ENCODE measurements around the gene WFIKKN1.
A peak's percentile ranks its signal among the peaks of the same experiment; 100 is the strongest.

WFIKKN1 gene

GRCh38 chr16:586645-587590 is 43.9 kb upstream of the WFIKKN1 start:
- 0 out of 2 replicates have a peak, but pooled peaks have one; percentile 43 for TF ChIP-seq GLIS3 (CRISPR knock-in tag; IDR thresholded peaks at IDR 0.05)
- no peak for TF ChIP-seq ZNF8 (CRISPR knock-in tag; IDR thresholded peaks at IDR 0.05)
- no peak for ATAC-seq

- TF ChIP-seq BACH2 (CRISPR knock-in tag; IDR thresholded peaks at IDR 0.05; ENCODE audit: borderline replicate concordance) (no peak), ARNTL (CRISPR knock-in tag; IDR thresholded peaks at IDR 0.05; ENCODE audit: borderline replicate concordance, low read depth) (no peak), CREB5 (CRISPR knock-in tag; IDR thresholded peaks at IDR 0.05; ENCODE audit: low read depth) (no peak)
- peak; percentile 11 for ATAC-seq
Observed at GRCh38 chr16:588639-588888, 42.2 kb upstream of the WFIKKN1 start.

DNA sequence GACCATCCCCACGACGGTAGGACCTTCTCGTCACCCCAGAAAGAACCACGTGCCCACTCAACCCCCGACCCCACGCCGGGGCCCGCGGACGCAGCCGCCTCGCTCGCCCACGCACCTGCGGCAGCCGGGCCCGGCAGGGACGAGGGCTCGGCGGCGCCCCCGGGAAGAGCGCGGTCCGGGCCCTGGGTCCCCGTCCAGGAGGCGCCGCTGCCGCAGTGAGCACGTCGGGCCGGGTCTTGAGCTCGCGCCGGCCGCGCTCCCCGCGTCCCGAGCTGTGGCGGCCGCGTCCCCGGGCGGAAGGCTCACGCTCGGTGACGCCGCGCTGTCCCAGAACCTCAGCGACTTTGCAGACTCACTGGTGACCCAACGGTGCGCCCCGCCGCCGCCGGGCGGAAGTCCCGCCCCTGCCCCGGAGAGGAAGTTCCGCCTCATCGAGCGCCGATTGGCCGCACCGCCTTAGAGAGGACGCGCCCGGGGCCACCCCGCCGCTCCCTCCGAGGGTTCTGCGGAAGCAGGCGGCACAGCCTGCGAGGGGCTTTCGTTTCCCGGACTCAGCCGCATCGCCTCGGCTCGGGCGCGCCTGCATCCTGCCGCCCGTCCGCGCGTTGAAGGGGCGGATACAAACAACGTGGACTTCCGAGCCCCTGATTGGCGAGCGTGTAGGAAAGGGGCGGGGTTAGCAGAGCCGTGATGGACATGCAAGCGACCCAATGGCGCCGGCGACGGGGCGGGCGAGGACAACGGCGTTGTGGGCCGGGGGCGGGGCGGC is 41.7 kb upstream of the WFIKKN1 start:
- TF ChIP-seq CSDC2 (CRISPR knock-in tag; IDR thresholded peaks at IDR 0.05), result 0 out of 2 replicates have a peak, but pooled peaks have one; percentile 9
- no peak for TF ChIP-seq ZNF8 (CRISPR knock-in tag; IDR thresholded peaks at IDR 0.05)
- peak; percentile 82 for ATAC-seq

- TF ChIP-seq ISL1 (CRISPR knock-in tag; IDR thresholded peaks at IDR 0.05), result no peak
- TF ChIP-seq ZFP30 (CRISPR knock-in tag; IDR thresholded peaks at IDR 0.05), result no peak
- TF ChIP-seq ARNTL (CRISPR knock-in tag; IDR thresholded peaks at IDR 0.05; ENCODE audit: borderline replicate concordance, low read depth), result no peak
- no peak for TF ChIP-seq BACH2 (CRISPR knock-in tag; IDR thresholded peaks at IDR 0.05; ENCODE audit: borderline replicate concordance)
- TF ChIP-seq CSDC2 (CRISPR knock-in tag; IDR thresholded peaks at IDR 0.05), result no peak
- TF ChIP-seq PPARA (CRISPR knock-in tag; IDR thresholded peaks at IDR 0.05; ENCODE audit: borderline replicate concordance), result no peak
- no peak for TF ChIP-seq ZNF70 (CRISPR knock-in tag; IDR thresholded peaks at IDR 0.05)
- TF ChIP-seq ZC3H10 (CRISPR knock-in tag; IDR thresholded peaks at IDR 0.05), result no peak
- TF ChIP-seq ESRRG (CRISPR knock-in tag; IDR thresholded peaks at IDR 0.05), result no peak
- no peak for TF ChIP-seq OSR1 (CRISPR knock-in tag; IDR thresholded peaks at IDR 0.05)
- peak; percentile 87 for ATAC-seq
Observed at GRCh38 chr16:589658-590187, 41.1 kb upstream of the WFIKKN1 start, which contains the start of gene RAB40C. Gene RAB40C, plus strand, starts transcription at chr16:590066. Its CDS starts 226 bp downstream, at chr16:590292.

DNA sequence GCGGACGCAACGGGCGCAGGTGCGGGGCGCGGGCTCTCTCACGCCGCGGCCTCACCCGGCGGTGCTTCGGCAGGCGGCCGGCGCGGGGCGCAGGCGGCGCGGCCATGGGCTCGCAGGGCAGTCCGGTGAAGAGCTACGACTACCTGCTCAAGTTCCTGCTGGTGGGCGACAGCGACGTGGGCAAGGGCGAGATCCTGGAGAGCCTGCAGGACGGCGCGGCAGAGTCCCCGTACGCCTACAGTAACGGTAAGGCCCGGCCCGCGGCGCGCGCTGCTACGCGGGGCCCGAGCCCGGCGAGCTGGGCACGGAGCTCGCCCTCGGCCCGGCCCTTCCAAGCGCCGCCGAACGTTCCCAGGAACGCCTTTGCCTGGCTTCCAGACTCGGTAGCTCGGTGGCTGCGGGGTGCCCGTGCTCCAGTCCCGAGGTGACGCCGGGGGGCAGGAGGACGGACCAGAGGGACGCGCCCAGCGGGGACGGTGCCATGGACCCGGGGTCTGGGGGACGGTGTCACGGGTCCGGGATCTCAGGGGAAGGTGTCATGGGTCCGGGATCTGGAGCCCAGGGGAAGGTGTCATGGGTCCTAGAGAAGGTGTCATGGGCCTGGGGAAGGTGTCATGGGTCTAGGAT is 40.5 kb upstream of the WFIKKN1 start:
- no peak for TF ChIP-seq BACH2 (CRISPR knock-in tag; IDR thresholded peaks at IDR 0.05; ENCODE audit: borderline replicate concordance)
- no peak for ATAC-seq

DNA sequence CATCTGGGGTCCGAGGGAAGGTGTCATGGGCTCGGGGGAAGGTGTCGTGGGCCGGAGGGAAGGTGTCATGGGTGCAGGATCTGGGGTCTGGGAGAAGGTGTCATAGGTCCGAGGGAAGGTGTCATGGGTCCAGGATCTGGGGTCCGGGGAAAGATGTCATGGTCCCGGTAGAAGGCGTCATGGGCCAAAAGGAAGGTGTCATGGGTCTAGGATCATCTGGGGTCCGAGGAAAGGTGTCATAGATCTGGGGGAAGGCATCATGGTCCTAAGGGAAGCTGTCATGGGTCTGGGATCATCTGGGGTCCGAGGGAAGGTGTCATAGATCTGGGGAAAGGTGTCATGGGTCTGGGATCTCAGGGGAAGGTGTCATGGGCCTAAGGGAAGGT is 40.0 kb upstream of the WFIKKN1 start:
- no peak for ATAC-seq
- no peak for TF ChIP-seq TCF4 (CRISPR knock-in tag; IDR thresholded peaks at IDR 0.05; ENCODE audit: borderline replicate concordance)
- TF ChIP-seq POU6F1 (CRISPR knock-in tag; IDR thresholded peaks at IDR 0.05; ENCODE audit: borderline replicate concordance, low read depth), result no peak
- no peak for TF ChIP-seq ZC3H10 (CRISPR knock-in tag; IDR thresholded peaks at IDR 0.05)
- TF ChIP-seq, protein P1, sequence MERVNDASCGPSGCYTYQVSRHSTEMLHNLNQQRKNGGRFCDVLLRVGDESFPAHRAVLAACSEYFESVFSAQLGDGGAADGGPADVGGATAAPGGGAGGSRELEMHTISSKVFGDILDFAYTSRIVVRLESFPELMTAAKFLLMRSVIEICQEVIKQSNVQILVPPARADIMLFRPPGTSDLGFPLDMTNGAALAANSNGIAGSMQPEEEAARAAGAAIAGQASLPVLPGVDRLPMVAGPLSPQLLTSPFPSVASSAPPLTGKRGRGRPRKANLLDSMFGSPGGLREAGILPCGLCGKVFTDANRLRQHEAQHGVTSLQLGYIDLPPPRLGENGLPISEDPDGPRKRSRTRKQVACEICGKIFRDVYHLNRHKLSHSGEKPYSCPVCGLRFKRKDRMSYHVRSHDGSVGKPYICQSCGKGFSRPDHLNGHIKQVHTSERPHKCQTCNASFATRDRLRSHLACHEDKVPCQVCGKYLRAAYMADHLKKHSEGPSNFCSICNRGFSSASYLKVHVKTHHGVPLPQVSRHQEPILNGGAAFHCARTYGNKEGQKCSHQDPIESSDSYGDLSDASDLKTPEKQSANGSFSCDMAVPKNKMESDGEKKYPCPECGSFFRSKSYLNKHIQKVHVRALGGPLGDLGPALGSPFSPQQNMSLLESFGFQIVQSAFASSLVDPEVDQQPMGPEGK (CRISPR knock-in tag; IDR thresholded peaks at IDR 0.05; ENCODE audit: borderline replicate concordance), result no peak
- TF ChIP-seq PPARA (CRISPR knock-in tag; IDR thresholded peaks at IDR 0.05; ENCODE audit: borderline replicate concordance), result no peak
- no peak for TF ChIP-seq ISL1 (CRISPR knock-in tag; IDR thresholded peaks at IDR 0.05)
- TF ChIP-seq RARB (CRISPR knock-in tag; IDR thresholded peaks at IDR 0.05), result no peak
- TF ChIP-seq CSRNP3 (CRISPR knock-in tag; IDR thresholded peaks at IDR 0.05), result no peak
- TF ChIP-seq, protein P2, sequence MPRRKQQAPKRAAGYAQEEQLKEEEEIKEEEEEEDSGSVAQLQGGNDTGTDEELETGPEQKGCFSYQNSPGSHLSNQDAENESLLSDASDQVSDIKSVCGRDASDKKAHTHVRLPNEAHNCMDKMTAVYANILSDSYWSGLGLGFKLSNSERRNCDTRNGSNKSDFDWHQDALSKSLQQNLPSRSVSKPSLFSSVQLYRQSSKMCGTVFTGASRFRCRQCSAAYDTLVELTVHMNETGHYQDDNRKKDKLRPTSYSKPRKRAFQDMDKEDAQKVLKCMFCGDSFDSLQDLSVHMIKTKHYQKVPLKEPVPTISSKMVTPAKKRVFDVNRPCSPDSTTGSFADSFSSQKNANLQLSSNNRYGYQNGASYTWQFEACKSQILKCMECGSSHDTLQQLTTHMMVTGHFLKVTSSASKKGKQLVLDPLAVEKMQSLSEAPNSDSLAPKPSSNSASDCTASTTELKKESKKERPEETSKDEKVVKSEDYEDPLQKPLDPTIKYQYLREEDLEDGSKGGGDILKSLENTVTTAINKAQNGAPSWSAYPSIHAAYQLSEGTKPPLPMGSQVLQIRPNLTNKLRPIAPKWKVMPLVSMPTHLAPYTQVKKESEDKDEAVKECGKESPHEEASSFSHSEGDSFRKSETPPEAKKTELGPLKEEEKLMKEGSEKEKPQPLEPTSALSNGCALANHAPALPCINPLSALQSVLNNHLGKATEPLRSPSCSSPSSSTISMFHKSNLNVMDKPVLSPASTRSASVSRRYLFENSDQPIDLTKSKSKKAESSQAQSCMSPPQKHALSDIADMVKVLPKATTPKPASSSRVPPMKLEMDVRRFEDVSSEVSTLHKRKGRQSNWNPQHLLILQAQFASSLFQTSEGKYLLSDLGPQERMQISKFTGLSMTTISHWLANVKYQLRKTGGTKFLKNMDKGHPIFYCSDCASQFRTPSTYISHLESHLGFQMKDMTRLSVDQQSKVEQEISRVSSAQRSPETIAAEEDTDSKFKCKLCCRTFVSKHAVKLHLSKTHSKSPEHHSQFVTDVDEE (CRISPR knock-in tag; IDR thresholded peaks at IDR 0.05), result no peak
- TF ChIP-seq ZNF565 (CRISPR knock-in tag; conservative IDR thresholded peaks at IDR 0.05; ENCODE audit: low read depth), result no peak
- no peak for TF ChIP-seq SNAI2 (CRISPR knock-in tag; IDR thresholded peaks at IDR 0.05)
- TF ChIP-seq CSDC2 (CRISPR knock-in tag; IDR thresholded peaks at IDR 0.05), result no peak

Data from SK-N-SH treated with all-trans-retinoic acid at 6 μM for 48 hours (cell line).